Measurements from ENCODE around the gene RWDD2A.
"Not testable (repeated sequence)": the region's sequence is repeated elsewhere in the genome, so short reads cannot be mapped to it uniquely, and the experiment has no call there.

RWDD2A gene

GRCh38 chr6:83176246-83176645 lies 16.9 kb upstream of the RWDD2A start:
- Histone ChIP-seq H3K9me3 (ENCODE audit: control insufficient read depth, low read length) (no peaks in the 10 kb centered on the region), H3K4me1 (ENCODE audit: control insufficient read depth, insufficient read depth, low read length) (no peaks in the 10 kb centered on the region), H3K27me3 (ENCODE audit: control insufficient read depth, insufficient read depth, low read length, poor library complexity, severe bottlenecking) (no peaks in the 10 kb centered on the region), H3K4me3 (ENCODE audit: insufficient read depth, low read depth, low read length) (no peak overlapping the region), H3K27ac (ENCODE audit: insufficient read depth, low read depth, low read length, poor library complexity, severe bottlenecking) (no peak overlapping the region), H3K36me3 (ENCODE audit: control insufficient read depth, insufficient read depth, low read length) (peaks cover 24% of the 10 kb centered on the region)
- WGBS, 2 experiments, result 94 to 96% methylated on average over 4 of the region's 4 CpGs

DNA sequence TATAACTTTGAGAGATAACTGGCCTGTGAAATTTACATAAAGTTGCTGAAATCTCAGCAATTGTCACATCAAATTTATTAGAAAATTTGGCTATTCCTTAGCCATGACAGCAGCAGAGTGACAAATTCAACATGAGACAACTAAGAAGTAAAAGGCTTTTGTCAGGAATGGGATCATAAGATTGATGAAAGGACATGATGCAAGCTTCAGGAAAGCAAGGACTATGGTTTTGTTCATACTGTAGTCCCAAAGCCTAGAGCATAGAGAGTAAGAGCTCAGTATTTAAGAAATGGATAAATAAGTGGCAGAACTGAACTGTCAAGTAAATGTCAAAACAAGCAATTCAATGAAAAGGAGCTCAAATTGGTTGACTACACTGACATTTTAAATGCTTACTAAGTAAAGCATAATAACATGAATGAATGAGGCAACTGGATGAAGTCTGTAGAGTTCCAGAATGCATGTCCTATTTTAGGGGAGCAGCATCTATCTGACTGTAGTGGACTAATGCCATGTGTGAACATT lies 12.7 kb upstream of the RWDD2A start:
- no peaks in the 10 kb centered on the region for H3K27me3 ChIP-seq (ENCODE audit: control insufficient read depth, insufficient read depth, low read length, poor library complexity, severe bottlenecking)
- H3K4me1 ChIP-seq (ENCODE audit: control insufficient read depth, insufficient read depth, low read length), result no peaks in the 10 kb centered on the region
- no peaks in the 10 kb centered on the region for H3K9me3 ChIP-seq (ENCODE audit: control insufficient read depth, low read length)
- H3K36me3 ChIP-seq (ENCODE audit: control insufficient read depth, insufficient read depth, low read length), result peaks cover 20% of the 10 kb centered on the region
- H3K4me3 ChIP-seq (ENCODE audit: insufficient read depth, low read depth, low read length), result no peak overlapping the region
- H3K27ac ChIP-seq (ENCODE audit: insufficient read depth, low read depth, low read length, poor library complexity, severe bottlenecking), result no peak overlapping the region

DNA sequence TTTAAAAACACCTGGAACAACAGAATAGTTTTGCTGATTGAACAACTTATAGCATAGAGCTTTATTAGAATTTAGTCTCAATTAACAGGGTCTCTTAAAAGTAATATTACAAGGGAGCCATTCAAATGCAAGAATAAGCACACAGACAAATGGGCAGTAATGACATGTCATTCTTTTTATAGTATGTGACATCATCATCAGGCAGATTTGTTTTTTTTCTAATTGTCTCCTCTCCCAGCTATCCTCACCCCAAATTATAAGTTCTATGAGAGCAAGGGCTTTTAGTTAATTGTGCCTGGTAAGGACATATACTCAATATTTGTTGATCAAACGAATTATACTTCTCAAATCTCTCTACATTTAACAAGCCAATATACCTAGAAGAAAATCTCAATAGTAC lies 11.0 kb upstream of the RWDD2A start:
- Histone ChIP-seq H3K4me1 (ENCODE audit: control insufficient read depth, insufficient read depth, low read length) (no peaks in the 10 kb centered on the region), H3K4me3 (ENCODE audit: insufficient read depth, low read depth, low read length) (no peak overlapping the region), H3K36me3 (ENCODE audit: control insufficient read depth, insufficient read depth, low read length) (peaks cover 25% of the 10 kb centered on the region), H3K27me3 (ENCODE audit: control insufficient read depth, insufficient read depth, low read length, poor library complexity, severe bottlenecking) (no peaks in the 10 kb centered on the region), H3K9me3 (ENCODE audit: control insufficient read depth, low read length) (no peaks in the 10 kb centered on the region), H3K27ac (ENCODE audit: insufficient read depth, low read depth, low read length, poor library complexity, severe bottlenecking) (no peak overlapping the region)
- WGBS, 2 experiments, result 88 to 100% methylated on average over 1 of the region's 1 CpG

- Histone ChIP-seq H3K27me3 (ENCODE audit: control insufficient read depth, insufficient read depth, low read length, poor library complexity, severe bottlenecking) (no peaks in the 10 kb centered on the region), H3K4me3 (ENCODE audit: insufficient read depth, low read depth, low read length) (no peak overlapping the region), H3K9me3 (ENCODE audit: control insufficient read depth, low read length) (no peaks in the 10 kb centered on the region), H3K36me3 (ENCODE audit: control insufficient read depth, insufficient read depth, low read length) (peaks cover 25% of the 10 kb centered on the region), H3K27ac (ENCODE audit: insufficient read depth, low read depth, low read length, poor library complexity, severe bottlenecking) (no peak overlapping the region), H3K4me1 (ENCODE audit: control insufficient read depth, insufficient read depth, low read length) (no peaks in the 10 kb centered on the region)
- WGBS, 2 experiments, result 87% methylated on average over 9 of the region's 9 CpGs
Observed at GRCh38 chr6:83183082-83183828, 9.9 kb upstream of the RWDD2A start.

DNA sequence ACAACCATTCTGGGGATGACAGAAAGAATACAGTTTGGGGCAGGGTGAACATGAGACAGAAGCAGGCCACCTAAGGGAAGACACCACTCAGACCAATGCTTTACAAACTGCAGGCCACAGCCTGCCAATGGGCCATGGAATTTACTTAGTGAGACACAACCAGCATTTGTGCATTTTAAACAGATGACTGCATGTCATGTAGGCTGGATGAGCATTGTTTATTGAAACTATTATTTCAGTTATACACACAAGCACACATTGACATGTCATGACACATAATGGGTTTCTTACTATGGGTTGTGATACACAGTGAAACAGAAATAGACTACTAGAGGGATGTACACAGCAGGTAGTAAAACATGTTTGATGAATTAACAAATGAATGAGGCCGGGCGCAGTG lies 8.1 kb upstream of the RWDD2A start:
- WGBS, 2 experiments, result 88 to 99% methylated on average over 2 of the region's 2 CpGs
- Histone ChIP-seq H3K4me1 (ENCODE audit: control insufficient read depth, insufficient read depth, low read length) (no peaks in the 10 kb centered on the region), H3K9me3 (ENCODE audit: control insufficient read depth, low read length) (no peaks in the 10 kb centered on the region), H3K27me3 (ENCODE audit: control insufficient read depth, insufficient read depth, low read length, poor library complexity, severe bottlenecking) (no peaks in the 10 kb centered on the region), H3K4me3 (ENCODE audit: insufficient read depth, low read depth, low read length) (no peak overlapping the region), H3K27ac (ENCODE audit: insufficient read depth, low read depth, low read length, poor library complexity, severe bottlenecking) (no peak overlapping the region), H3K36me3 (ENCODE audit: control insufficient read depth, insufficient read depth, low read length) (peaks cover 18% of the 10 kb centered on the region)

DNA sequence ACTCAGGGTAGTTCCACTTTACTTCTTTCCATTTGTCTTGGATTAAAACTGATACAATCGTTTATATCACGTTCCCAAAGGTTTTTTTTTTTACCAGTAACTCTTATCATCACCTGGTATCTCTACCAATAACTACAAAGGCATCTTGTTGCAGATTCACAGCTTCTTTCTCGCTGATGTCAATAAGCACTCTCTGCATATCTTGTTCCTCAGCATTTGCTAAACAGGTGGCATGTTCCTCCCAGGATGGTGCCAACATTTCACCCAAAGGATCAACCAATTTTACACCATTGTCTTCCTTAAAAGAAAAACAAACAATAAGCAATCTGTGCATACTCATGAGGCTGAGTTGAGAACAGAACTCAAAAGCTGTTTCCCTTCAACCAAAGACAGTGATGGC lies 4.7 kb upstream of the RWDD2A start:
- Histone ChIP-seq H3K4me1 (ENCODE audit: control insufficient read depth, insufficient read depth, low read length) (no peaks in the 10 kb centered on the region), H3K9me3 (ENCODE audit: control insufficient read depth, low read length) (no peaks in the 10 kb centered on the region), H3K27me3 (ENCODE audit: control insufficient read depth, insufficient read depth, low read length, poor library complexity, severe bottlenecking) (no peaks in the 10 kb centered on the region), H3K4me3 (ENCODE audit: insufficient read depth, low read depth, low read length) (no peak overlapping the region), H3K36me3 (ENCODE audit: control insufficient read depth, insufficient read depth, low read length) (peaks cover 6% of the 10 kb centered on the region), H3K27ac (ENCODE audit: insufficient read depth, low read depth, low read length, poor library complexity, severe bottlenecking) (no peak overlapping the region)
- 90 to 91% methylated on average over 3 of the region's 3 CpGs for WGBS, 2 experiments

- Histone ChIP-seq H3K4me1 (ENCODE audit: control insufficient read depth, insufficient read depth, low read length) (peaks cover 2% of the 10 kb centered on the region), H3K9me3 (ENCODE audit: control insufficient read depth, low read length) (no peaks in the 10 kb centered on the region), H3K36me3 (ENCODE audit: control insufficient read depth, insufficient read depth, low read length) (peaks cover 7% of the 10 kb centered on the region), H3K27ac (ENCODE audit: insufficient read depth, low read depth, low read length, poor library complexity, severe bottlenecking) (no peak overlapping the region), H3K27me3 (ENCODE audit: control insufficient read depth, insufficient read depth, low read length, poor library complexity, severe bottlenecking) (no peaks in the 10 kb centered on the region), H3K4me3 (ENCODE audit: insufficient read depth, low read depth, low read length) (no peak overlapping the region)
- 95 to 96% methylated on average over 6 of the region's 6 CpGs for WGBS, 2 experiments
Observed at GRCh38 chr6:83190626-83191025, 2.5 kb upstream of the RWDD2A start.

DNA sequence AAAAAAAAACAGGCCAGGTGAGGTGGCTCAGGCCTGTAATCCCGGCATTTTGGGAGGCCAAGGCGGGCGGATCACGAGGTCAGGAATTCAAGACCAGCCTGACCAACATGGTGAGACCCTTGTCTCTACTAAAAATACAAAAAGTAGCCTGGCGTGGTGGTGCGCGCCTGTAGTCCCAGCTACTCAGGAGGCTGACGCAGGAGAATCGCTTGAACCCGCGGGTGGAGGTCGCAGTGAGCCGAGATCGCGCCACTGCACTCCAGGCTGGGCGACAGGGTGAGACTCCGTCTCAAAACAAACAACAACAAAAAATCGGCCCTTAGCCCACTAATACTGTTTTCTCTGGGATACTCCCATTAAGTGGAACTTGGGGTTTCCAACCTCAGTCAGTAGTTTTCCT lies 1.2 kb upstream of the RWDD2A start:
- not testable (repeated sequence) for H3K9me3 ChIP-seq (ENCODE audit: control insufficient read depth, low read length); H3K27me3 ChIP-seq (ENCODE audit: control insufficient read depth, insufficient read depth, low read length, poor library complexity, severe bottlenecking); H3K4me1 ChIP-seq (ENCODE audit: control insufficient read depth, insufficient read depth, low read length); H3K27ac ChIP-seq (ENCODE audit: insufficient read depth, low read depth, low read length, poor library complexity, severe bottlenecking)
- peaks cover 14% of the 10 kb centered on the region for H3K36me3 ChIP-seq (ENCODE audit: control insufficient read depth, insufficient read depth, low read length)
- 84 to 88% methylated on average over 18 of the region's 18 CpGs for WGBS, 2 experiments
- peak overlapping the region; percentile 93 for H3K4me3 ChIP-seq (ENCODE audit: insufficient read depth, low read depth, low read length)

DNA sequence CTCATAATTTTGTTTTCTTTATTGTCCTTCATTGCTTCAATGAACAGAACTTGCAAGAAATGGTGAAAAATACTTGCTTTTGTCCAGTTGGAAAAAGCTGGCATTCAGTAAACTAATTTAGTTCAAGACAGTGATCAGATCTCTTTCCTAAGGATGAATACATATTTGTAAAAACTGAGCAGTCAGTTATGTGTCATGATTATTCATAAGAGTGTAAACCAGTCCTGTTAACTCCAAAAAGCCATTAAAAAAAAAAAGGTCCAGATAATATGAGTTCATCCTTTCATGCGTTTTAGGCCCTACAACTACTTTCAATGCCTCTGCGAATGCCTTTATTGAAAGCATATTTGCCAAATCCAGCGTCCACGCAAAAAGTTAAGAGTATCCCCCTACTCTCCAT lies 701 bp upstream of the RWDD2A start:
- H3K4me1 ChIP-seq (ENCODE audit: control insufficient read depth, insufficient read depth, low read length), result peaks cover 2% of the 10 kb centered on the region
- no peak overlapping the region for H3K27ac ChIP-seq (ENCODE audit: insufficient read depth, low read depth, low read length, poor library complexity, severe bottlenecking)
- H3K4me3 ChIP-seq (ENCODE audit: insufficient read depth, low read depth, low read length), result peak overlapping the region; percentile 93
- H3K9me3 ChIP-seq (ENCODE audit: control insufficient read depth, low read length), result no peaks in the 10 kb centered on the region
- H3K27me3 ChIP-seq (ENCODE audit: control insufficient read depth, insufficient read depth, low read length, poor library complexity, severe bottlenecking), result no peaks in the 10 kb centered on the region
- peaks cover 14% of the 10 kb centered on the region for H3K36me3 ChIP-seq (ENCODE audit: control insufficient read depth, insufficient read depth, low read length)
- WGBS, 2 experiments, result 0 to 1% methylated on average over 4 of the region's 4 CpGs

DNA sequence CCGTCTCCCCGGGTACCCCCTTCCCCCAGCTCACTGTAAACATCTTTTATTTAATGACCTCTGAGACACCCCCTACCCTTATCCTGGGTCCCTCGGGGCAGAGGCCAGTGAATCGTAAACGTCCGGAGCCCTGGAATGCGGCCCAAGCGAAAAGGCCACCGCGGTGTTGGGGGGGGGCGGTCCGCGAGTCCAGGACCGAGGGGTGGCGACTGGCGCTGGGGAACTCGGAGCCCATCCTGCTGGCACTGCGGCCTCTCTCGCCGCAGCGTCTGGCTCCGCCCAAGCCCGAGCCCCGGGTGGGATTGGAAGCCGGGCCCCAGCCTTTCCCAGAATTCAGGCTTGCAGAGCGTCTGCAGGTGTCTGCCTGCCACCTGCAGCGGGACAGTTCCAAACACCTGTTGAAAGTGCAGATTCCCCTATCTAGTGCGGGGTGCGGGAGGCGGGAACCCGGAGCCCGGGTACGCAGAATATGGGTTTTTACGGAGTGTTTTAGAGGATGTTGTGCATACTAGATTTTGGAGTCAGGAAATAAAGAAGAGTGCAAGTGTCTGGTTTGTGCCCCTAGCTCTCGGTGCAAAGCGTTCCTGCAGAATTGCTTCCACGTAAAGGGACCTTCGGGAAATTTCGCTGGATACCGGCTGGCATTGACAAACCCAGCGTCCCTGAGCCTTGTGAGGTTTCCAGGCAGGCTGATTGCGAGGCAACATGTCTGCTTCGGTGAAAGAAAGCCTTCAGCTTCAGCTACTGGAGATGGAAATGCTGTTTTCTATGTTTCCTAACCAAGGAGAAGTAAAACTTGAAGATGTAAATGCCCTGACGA lies 800 bp downstream of the RWDD2A start:
- Histone ChIP-seq H3K36me3 (ENCODE audit: control insufficient read depth, insufficient read depth, low read length) (peaks cover 14% of the 10 kb centered on the region), H3K27ac (ENCODE audit: insufficient read depth, low read depth, low read length, poor library complexity, severe bottlenecking) (peak overlapping the region; percentile 65), H3K4me3 (ENCODE audit: insufficient read depth, low read depth, low read length) (peak overlapping the region; percentile 93), H3K27me3 (ENCODE audit: control insufficient read depth, insufficient read depth, low read length, poor library complexity, severe bottlenecking) (no peaks in the 10 kb centered on the region), H3K9me3 (ENCODE audit: control insufficient read depth, low read length) (no peaks in the 10 kb centered on the region), H3K4me1 (ENCODE audit: control insufficient read depth, insufficient read depth, low read length) (peaks cover 2% of the 10 kb centered on the region)
- WGBS, 2 experiments, result 3% methylated on average over 44 of the region's 44 CpGs
